NK-92 (cell line): Measurements from ENCODE around the gene NCSTN.

Experiments
- DNase-seq: peaks from one replicate; lab custom pipeline; 2025; ENCODE audit not compliant: unreplicated experiment; lab: John Stamatoyannopoulos, UW

Gene NCSTN

DNA sequence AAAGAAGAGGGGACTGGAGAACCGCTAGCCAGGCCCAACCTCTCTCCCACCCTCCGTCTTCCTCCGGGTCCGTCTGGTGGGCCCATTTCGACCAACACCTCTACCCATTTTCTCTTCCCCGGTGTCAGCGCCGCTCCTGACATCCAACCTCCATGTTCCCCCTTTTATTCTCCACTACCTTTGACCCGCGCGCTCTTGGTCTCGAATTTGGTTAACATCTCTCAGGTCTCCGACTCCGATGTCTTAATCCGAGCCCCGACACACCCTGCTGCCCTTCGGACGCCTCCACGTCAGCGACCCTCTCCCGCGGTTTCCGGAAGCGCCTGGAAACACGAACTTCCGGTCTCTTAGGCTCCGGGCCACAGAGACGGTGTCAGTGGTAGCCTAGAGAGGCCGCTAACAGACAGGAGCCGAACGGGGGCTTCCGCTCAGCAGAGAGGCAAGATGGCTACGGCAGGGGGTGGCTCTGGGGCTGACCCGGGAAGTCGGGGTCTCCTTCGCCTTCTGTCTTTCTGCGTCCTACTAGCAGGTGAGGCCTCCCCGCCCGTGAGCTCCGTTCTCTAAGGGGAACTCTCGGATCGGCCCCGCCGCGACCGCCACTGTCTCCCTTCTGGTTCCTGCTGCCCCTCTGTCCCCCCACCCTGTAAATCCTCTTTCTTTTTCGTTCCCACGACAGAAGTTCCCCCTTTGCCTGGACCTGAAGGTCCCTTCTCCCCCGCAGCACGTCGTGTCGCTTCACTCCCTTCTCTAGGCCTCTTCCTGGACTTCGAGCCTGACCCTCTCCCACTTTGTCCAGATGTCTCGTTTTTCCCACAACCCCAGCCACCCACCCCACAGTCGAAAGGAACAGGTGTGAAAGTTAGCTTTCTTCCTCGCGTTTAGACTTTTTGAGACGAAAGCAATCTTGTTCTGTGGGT, at the start of gene NCSTN, which contains the start of gene COPA:
Gene NCSTN, plus strand, starts transcription at position 431 of the 917 bp plus-strand sequence. Its CDS starts 14 bp downstream, at position 445.
Gene COPA, minus strand, starts transcription at position 298 of the 917 bp plus-strand sequence. Its CDS starts 80 bp downstream, at position 218.
- peak; percentile 74 for DNase-seq

- DNase-seq: no peak
These were observed 47.1 kb upstream of the NCSTN start for GRCh38 chr1:160296036-160296435.

DNA sequence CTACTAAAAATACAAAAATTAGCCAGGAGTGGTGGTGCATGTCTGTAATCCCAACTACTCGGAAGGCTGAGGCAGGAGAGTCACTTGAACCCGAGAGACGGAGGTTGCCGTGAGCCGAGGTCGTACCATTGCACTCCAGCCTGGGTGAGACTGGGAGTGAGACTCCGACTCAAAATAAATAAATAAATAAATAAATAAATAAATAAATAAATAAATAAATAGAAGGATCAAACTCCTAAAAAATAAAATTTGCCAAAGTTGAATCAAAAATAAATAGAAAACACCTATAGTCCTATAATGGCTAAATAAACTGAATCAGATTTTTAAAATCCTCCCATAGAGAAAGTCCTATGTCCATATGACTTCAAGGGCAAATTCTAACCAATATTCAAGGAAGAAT, 43.0 kb upstream of the NCSTN start:
- no peak for DNase-seq

GRCh38 chr1:160307118-160307791, 35.9 kb upstream of the NCSTN start:
- DNase-seq: no peak

DNA sequence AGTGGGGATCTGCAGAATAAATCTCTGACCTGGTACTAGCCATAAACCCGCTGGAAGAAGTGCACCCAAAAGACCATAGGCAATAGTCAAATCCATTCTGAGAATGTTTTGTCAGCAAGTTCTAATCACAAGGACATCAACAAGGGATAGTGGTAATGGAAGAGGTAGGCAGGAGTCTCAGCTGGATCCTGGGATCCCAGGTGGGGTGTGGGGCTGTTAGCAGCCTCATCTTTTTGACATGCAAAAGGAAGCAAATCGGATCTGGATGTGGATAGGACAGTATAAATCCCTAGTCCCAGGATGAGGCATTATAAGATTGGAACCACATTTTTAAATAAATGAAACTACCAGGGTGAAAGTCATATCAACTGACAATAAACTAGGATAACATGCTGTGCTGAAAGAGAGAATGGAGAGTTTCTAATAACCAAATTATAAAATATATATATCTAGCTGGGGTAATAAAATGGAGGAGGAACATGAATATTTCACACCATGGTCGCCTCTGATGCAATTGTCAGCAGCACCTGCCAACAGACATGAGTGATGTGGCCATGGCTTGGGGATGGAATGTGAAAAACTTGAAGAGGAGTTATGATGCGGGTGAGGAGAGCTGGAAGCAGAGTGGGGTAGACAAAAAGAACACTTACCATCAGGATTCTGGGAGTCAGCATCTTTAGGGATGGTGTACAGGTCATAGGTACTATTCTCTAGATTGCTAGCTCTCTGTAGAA, 34.6 kb upstream of the NCSTN start:
- DNase-seq: no peak

DNA sequence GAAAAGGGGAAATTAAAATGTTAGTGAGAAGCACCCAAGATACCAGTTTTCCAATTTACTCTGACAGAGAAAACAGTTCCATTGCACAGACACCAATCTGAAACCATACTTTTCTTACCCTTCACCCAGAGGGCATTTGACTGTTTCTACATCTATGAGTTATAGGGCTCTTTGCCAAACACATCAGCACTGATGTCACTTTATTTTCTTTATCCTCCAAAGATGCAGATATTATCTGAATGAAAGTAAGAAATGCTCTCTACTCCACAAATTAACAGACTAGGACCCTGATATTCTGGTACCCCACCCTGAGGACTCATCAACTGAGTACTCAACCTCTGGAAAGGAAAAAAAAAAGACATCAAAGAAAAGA, 34.0 kb upstream of the NCSTN start:
- no peak for DNase-seq

DNA sequence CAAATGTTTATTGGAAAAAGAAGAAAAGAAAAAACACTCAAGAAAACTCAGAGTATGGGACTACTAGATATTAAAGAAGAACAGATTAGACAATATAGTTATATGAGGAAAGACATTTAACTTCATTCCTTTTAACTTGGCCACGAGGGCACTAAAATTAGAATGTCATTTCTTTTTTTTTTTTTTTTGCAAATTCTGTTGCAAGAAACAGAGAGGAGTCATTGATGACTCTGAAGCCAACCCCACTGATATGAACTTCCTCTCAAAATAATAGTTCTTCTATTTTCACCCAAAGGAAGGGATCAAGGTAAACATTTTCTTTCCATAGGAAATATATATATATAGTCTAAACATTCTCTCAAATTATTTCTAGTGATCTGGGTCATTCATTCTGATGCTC, 33.6 kb upstream of the NCSTN start:
- no peak for DNase-seq

GRCh38 chr1:160315359-160315758, 27.8 kb upstream of the NCSTN start:
- no peak for DNase-seq

DNA sequence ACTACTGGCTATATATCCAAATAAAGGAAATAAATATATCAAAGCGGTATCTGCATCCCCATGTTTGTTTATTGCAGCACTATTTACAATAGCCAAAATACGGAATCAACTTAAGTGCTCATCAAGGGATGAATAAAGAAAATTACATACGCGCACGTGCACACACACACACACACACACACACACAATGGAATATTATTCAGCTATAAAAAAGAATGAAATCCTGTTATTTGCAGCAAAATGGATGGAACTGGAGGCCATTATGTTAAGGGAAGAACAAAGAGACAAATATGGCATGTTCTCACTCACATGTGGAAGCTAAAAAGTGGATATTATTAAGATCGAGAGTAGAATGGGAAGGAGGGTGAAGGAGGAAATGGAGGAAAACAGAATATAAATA, 20.4 kb upstream of the NCSTN start:
- DNase-seq: no peak

DNA sequence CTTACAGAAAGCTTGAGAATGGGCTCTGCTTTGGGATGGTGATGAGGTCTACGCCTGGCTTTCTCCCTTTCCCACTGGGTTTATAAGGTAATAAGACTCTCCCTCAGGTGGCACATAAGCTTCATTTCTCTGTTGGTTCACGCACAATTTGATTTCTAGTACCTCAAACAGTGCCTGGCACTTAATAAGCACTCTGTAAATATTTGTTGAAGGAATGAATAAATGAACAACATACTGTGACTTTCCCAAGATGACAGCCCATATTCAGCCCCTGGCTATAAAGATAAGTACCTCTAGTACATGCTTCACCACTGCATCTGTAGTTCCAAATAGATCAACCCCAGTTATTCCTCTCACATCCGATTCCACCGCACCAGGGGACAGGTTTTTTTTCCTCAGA, 17.9 kb upstream of the NCSTN start:
- no peak for DNase-seq

- no peak for DNase-seq
These were observed 16.8 kb upstream of the NCSTN start for GRCh38 chr1:160326418-160326817.

DNA sequence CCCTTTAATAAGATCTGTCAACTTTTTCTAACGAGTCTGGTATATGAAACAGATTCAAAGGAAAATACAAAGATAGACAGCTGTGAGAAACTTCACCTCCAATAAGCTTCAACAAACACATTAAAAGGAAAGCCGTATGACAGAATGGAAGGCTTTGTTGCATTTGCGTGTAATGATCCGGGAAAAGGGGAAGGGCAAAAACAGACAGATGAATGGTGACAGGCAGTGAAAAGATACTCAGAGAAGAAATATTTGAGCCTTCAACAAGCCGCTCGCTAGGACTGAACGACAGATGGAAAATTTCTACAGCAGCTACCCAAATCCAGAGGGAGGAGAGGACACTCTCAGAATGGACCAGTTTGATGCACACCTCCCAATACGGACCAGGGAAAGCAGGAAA, 15.0 kb upstream of the NCSTN start:
- no peak for DNase-seq

GRCh38 chr1:160330119-160330518, 13.1 kb upstream of the NCSTN start:
- no peak for DNase-seq

GRCh38 chr1:160332516-160332915, 10.7 kb upstream of the NCSTN start:
- DNase-seq: no peak

DNA sequence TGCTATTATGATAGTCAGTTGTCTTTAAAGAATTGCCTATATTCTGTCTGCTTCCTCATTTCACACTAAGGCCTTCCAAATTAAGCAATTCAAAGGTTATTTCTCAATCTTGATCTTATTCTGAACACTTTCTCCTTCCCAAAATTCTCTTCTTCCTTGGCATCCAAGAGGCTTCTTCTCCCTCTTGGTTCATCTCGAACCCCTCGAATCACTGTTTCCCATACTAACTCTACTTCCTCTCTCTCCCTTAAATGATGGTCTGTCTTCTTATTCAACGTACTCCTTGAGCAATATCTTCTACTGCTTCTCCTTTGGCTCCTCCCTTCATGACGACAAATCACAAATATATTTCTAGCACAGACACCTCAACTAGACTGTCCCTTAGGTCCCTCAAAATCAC, 4.6 kb upstream of the NCSTN start:
- no peak for DNase-seq

DNA sequence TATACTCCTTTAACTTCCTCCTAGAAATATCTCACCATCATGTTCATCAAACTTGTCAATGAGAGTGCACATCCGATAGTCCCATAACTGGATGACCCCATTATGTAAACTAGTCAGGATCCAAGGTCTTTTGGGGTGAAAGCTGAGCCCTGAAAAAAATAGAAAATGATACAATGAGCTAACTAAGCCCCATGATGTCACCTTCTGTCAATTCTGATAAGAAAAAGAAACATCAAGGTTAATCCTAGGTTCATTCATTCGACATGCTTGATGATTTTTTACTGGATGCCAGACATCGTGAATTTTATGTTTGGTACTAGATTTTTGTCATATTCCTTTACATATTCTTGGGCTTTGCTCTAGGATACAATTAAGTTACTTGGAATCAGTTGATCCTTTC, 3.0 kb upstream of the NCSTN start:
- DNase-seq: no peak

DNA sequence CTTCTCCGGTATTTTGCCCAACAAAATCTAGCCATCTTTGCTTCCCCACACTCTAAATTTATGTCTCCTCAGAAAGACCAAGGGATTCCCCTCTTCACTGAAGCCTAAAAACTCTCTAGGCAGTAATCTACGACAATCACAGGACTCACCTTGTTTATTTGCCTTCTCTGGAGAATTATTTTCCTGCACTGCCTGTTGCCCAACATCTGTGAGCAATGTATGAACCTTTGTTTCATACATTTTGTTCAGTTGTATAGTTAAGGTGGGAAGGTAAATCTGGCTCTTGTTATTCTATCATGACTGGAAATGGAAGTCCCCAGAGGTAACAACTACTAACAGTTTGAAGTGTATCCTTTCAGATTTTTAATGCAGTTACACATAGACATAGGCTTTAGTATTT, 2.3 kb upstream of the NCSTN start:
- no peak for DNase-seq

GRCh38 chr1:160342526-160342925, 657 bp upstream of the NCSTN start:
- no peak for DNase-seq

DNA sequence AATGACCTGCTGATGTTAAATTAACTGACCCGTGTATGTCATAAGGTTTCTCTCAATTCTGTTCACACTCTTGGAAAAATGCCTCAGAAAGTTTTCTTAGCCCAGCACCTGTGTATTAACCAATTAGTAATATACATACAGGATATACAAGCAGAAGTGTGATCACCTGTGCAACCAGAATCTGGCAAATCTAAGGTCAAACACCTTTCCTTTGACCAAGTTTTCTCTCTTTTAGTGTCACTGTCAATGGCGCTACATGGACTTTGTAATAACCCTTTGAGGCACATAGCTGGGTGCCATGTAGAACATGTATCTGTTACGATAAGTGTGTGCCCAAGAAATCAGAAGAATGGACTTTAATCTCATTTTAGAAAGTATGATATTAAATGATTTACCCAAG, 1.1 kb downstream of the NCSTN start:
- no peak for DNase-seq

- DNase-seq: no peak
These were observed 1.8 kb downstream of the NCSTN start for GRCh38 chr1:160344936-160345335.

DNA sequence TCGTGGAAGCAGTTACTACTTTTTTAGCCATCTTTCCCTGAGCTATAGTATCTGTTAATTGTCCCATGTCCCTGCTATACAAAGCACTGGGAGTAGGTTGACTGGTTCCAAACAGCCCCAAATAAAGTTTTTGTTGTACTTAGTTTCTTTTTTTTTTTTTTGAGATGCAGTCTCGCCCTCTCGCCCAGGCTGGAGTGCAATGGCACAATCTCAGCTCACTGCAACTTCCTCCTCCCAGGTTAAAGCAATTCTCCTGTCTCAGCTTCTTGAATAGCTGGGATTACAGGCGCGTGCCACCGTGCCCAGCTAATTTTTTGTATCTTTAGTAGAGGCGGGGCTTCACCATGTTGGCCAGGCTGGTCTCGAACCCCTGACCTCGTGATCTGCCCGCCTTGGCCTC, 3.3 kb downstream of the NCSTN start:
- no peak for DNase-seq

DNA sequence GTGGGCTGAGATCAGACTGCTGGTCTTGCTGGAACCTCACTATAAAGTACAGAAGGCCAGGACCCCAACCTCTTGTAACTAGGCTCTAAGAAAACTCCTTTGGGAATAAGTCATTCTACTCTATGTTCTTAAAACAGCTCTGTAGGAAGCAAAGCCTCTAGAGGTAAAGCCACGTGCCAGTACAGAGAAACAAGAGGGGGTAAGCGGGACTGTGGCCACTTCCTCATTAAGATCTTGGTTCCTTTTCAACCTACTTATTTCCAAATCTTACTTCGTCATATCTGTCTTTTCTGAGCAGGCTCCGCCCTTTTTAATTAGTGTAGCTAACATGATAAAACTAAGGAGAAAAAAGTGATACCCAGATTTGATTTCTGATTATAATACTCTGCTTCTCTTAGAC, 3.8 kb downstream of the NCSTN start:
- DNase-seq: no peak
